Liver (tissue), 9 donors: Measurements from ENCODE around the gene MRPS9. TPM values are rescaled to one million over a fixed set of nuclear protein-coding genes. Genes with fewer than 3 reads are reported as not detected.

ENCODE experiments used
- DNase-seq: peaks from one replicate; pipeline ENCODE4 v3.0.0-alpha.2; 2017; ENCODE audit warnings: low spot score
- H3K27ac ChIP-seq, 2 donors: one replicate each; pipeline ENCODE4 v1.7.0; 2013; ENCODE audit warnings: inconsistent platforms in 2 of 2, low read length in 2 of 2, control low read depth in 1 of 2, low read depth in 1 of 2, mild to moderate bottlenecking in 1 of 2
- H3K27me3 ChIP-seq, 4 donors: one replicate each; pipeline versions ENCODE4 v1.6.1 to v1.7.0; 2013; ENCODE audit warnings: low read length in 3 of 4, inconsistent platforms in 1 of 4, mild to moderate bottlenecking in 1 of 4, moderate library complexity in 1 of 4; ENCODE audit not compliant: control insufficient read depth in 4 of 4, insufficient read depth in 4 of 4
- H3K36me3 ChIP-seq, 4 donors: one replicate each; pipeline versions ENCODE4 v1.6.1 to v1.7.0; 2013; ENCODE audit warnings: low read length in 3 of 4, mild to moderate bottlenecking in 3 of 4, low read depth in 1 of 4, moderate library complexity in 1 of 4; ENCODE audit not compliant: control insufficient read depth in 4 of 4, insufficient read depth in 3 of 4
- H3K4me1 ChIP-seq, 4 donors: one replicate each; pipeline versions ENCODE4 v1.6.1 to v1.7.0; 2013; ENCODE audit warnings: low read length in 3 of 4, mild to moderate bottlenecking in 3 of 4, moderate library complexity in 1 of 4; ENCODE audit not compliant: control insufficient read depth in 4 of 4, insufficient read depth in 4 of 4
- H3K4me3 ChIP-seq, 3 donors: one replicate each; pipeline versions ENCODE4 v1.6.1 to v1.7.0; 2013; ENCODE audit warnings: low read length in 3 of 3, control low read depth in 1 of 3, low read depth in 1 of 3, mild to moderate bottlenecking in 1 of 3
- H3K9ac ChIP-seq, 2 donors: one replicate each; pipeline ENCODE4 v1.7.0; 2013; ENCODE audit warnings: low read length in 2 of 2, mild to moderate bottlenecking in 2 of 2, moderate library complexity in 2 of 2, control low read depth in 1 of 2, low read depth in 1 of 2
- H3K9me3 ChIP-seq, 4 donors: one replicate each; pipeline versions ENCODE4 v1.6.1 to v1.7.0; 2013; ENCODE audit warnings: low read length in 3 of 4; ENCODE audit not compliant: control insufficient read depth in 4 of 4
- EGR1 ChIP-seq, 2 donors: IDR thresholded peaks; 2 replicates each; pipeline ENCODE4 v1.6.1; 2016 to 2018; ENCODE audit warnings: antibody characterized with exemption in 2 of 2, low read depth in 2 of 2
- FOXA1 ChIP-seq: IDR thresholded peaks from 2 replicates; pipeline ENCODE4 v1.6.1; 2016; ENCODE audit warnings: antibody characterized with exemption
- FOXA2 ChIP-seq: IDR thresholded peaks from 2 replicates; pipeline ENCODE4 v1.6.1; 2016; ENCODE audit warnings: antibody characterized with exemption
- HNF4A ChIP-seq, 2 donors: conservative IDR thresholded peaks; 2 replicates each; pipeline ENCODE4 v1.6.1; 2016; ENCODE audit warnings: antibody characterized with exemption in 2 of 2, mild to moderate bottlenecking in 2 of 2
- HNF4G ChIP-seq: IDR thresholded peaks from 2 replicates; pipeline ENCODE4 v1.6.1; 2016; ENCODE audit warnings: antibody characterized with exemption
- JUND ChIP-seq, 2 donors: IDR thresholded peaks; 2 replicates each; pipeline ENCODE4 v1.6.1; 2016; ENCODE audit warnings: antibody characterized with exemption in 2 of 2
- NR2F2 ChIP-seq: IDR thresholded peaks from 2 replicates; pipeline ENCODE4 v1.6.1; 2016; ENCODE audit warnings: antibody characterized with exemption
- RAD21 ChIP-seq, 2 donors: IDR thresholded peaks; 2 replicates each; pipeline ENCODE4 v1.6.1; 2016; ENCODE audit warnings: antibody characterized with exemption in 2 of 2, mild to moderate bottlenecking in 2 of 2
- RXRA ChIP-seq, 2 donors: IDR thresholded peaks; 2 replicates each; pipeline ENCODE4 v1.6.1; 2017 to 2018; ENCODE audit warnings: antibody characterized with exemption in 2 of 2, mild to moderate bottlenecking in 1 of 2
- SP1 ChIP-seq: IDR thresholded peaks from 2 replicates; pipeline ENCODE4 v1.6.1; 2018; ENCODE audit warnings: antibody characterized with exemption, mild to moderate bottlenecking
- TAF1 ChIP-seq: conservative IDR thresholded peaks from 2 replicates; pipeline ENCODE4 v1.6.1; 2016; ENCODE audit warnings: antibody characterized with exemption, mild to moderate bottlenecking
- YY1 ChIP-seq: IDR thresholded peaks from 2 replicates; pipeline ENCODE4 v1.6.1; 2016; ENCODE audit warnings: antibody characterized with exemption, mild to moderate bottlenecking
- WGBS: extraction: QIAGEN DNeasy Blood & Tissue Kit; methylation state at CpG from one replicate; pipeline ENCODE4 v1.1.7; 2013; 5-methylcytosine and 5-hydroxymethylcytosine counted together
- polyA plus RNA-seq, 2 donors: library from polyadenylated mRNA; stranded (reverse) in 1 of 2; unstranded in 1 of 2; fragments of 200-250 nt in 1 of 2; fragments of >200 nt in 1 of 2; fragmentation: Nextera tagmentation in 1 of 2; extraction: Ambion mirVana in 1 of 2; gene quantifications; one replicate each; pipeline versions ENCODE4 v1.2.1 to v1.2.3, GENCODE V29; 2013 to 2015
- total RNA-seq, 2 donors: library from RNA; depleted of rRNA; stranded (reverse); fragments of >200 nt; gene quantifications; one replicate each; pipeline ENCODE4 v1.2.3, GENCODE V29; 2014
- TF ChIP-seq, protein P1 (sequence below): fragments of 150-350 bp; IDR thresholded peaks from 2 replicates; pipeline ENCODE4 v1.5.1; 2017; ENCODE audit warnings: improper control_type of control experiment, low read depth, low read length; ENCODE audit not compliant: missing input control
- TF ChIP-seq, protein P2 (sequence below): IDR thresholded peaks from 2 replicates; pipeline ENCODE4 v1.6.1; 2016; ENCODE audit warnings: antibody characterized with exemption
- TF ChIP-seq, protein P3 (sequence below): IDR thresholded peaks from 2 replicates; pipeline ENCODE4 v1.6.1; 2016; ENCODE audit warnings: antibody characterized with exemption, mild to moderate bottlenecking
- TF ChIP-seq, protein P4 (sequence below): IDR thresholded peaks from 2 replicates; pipeline ENCODE4 v1.6.1; 2016; ENCODE audit warnings: antibody characterized with exemption
- TF ChIP-seq, protein P5 (sequence below): IDR thresholded peaks from 2 replicates; pipeline ENCODE4 v1.6.1; 2016; ENCODE audit warnings: antibody characterized with exemption
- donor health status: healthy.
- donor health status: healthy.
- donor health status: healthy.
- donor health status: healthy.
- donor health status: healthy.

The MRPS9 gene
- total and polyA plus RNA-seq, 4 donors, result 11.5 to 27.7 (median 17.9) TPM

GRCh38 chr2:105062158-105062557 lies 24.3 kb downstream of the MRPS9 start:
- 96% methylated on average over 5 of the region's 5 CpGs for WGBS

GRCh38 chr2:105068387-105068786 lies 30.5 kb downstream of the MRPS9 start:
- Histone ChIP-seq H3K36me3 (peaks cover 0 to 2% (median 0%) of the 10 kb centered on the region in 4 donors), H3K27ac (no peak overlapping the region), H3K4me1 (no peaks in the 10 kb centered on the region), H3K27me3 (no peaks in the 10 kb centered on the region), H3K4me3 (no peak overlapping the region), H3K9me3 (no peaks in the 10 kb centered on the region), H3K9ac (no peak overlapping the region)
- 88% methylated on average over 1 of the region's 1 CpG for WGBS
- TF ChIP-seq HNF4G (no peak), RAD21 (IDR thresholded peaks at IDR 0.05) (no peak), EGR1 (IDR thresholded peaks at IDR 0.05; ENCODE audit: low read depth in 2 of 2) (no peak), YY1 (no peak), JUND (IDR thresholded peaks at IDR 0.05) (no peak), FOXA2 (no peak), RXRA (IDR thresholded peaks at IDR 0.05) (no peak), SP1 (no peak)
- TF ChIP-seq, protein P1, sequence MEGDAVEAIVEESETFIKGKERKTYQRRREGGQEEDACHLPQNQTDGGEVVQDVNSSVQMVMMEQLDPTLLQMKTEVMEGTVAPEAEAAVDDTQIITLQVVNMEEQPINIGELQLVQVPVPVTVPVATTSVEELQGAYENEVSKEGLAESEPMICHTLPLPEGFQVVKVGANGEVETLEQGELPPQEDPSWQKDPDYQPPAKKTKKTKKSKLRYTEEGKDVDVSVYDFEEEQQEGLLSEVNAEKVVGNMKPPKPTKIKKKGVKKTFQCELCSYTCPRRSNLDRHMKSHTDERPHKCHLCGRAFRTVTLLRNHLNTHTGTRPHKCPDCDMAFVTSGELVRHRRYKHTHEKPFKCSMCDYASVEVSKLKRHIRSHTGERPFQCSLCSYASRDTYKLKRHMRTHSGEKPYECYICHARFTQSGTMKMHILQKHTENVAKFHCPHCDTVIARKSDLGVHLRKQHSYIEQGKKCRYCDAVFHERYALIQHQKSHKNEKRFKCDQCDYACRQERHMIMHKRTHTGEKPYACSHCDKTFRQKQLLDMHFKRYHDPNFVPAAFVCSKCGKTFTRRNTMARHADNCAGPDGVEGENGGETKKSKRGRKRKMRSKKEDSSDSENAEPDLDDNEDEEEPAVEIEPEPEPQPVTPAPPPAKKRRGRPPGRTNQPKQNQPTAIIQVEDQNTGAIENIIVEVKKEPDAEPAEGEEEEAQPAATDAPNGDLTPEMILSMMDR, result no peak
- TF ChIP-seq, protein P2, sequence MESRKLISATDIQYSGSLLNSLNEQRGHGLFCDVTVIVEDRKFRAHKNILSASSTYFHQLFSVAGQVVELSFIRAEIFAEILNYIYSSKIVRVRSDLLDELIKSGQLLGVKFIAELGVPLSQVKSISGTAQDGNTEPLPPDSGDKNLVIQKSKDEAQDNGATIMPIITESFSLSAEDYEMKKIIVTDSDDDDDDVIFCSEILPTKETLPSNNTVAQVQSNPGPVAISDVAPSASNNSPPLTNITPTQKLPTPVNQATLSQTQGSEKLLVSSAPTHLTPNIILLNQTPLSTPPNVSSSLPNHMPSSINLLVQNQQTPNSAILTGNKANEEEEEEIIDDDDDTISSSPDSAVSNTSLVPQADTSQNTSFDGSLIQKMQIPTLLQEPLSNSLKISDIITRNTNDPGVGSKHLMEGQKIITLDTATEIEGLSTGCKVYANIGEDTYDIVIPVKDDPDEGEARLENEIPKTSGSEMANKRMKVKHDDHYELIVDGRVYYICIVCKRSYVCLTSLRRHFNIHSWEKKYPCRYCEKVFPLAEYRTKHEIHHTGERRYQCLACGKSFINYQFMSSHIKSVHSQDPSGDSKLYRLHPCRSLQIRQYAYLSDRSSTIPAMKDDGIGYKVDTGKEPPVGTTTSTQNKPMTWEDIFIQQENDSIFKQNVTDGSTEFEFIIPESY, result no peak
- DNase-seq, result no peak

More at GRCh38 chr2:105062158-105062557, 24.3 kb downstream of the MRPS9 start:
- Histone ChIP-seq H3K4me3 (no peak overlapping the region), H3K27me3 (no peaks in the 10 kb centered on the region), H3K4me1 (no peaks in the 10 kb centered on the region), H3K9me3 (no peaks in the 10 kb centered on the region), H3K9ac (no peak overlapping the region), H3K27ac (no peak overlapping the region), H3K36me3 (peaks cover 0 to 2% (median under 1%) of the 10 kb centered on the region in 4 donors)
- TF ChIP-seq, protein P3, sequence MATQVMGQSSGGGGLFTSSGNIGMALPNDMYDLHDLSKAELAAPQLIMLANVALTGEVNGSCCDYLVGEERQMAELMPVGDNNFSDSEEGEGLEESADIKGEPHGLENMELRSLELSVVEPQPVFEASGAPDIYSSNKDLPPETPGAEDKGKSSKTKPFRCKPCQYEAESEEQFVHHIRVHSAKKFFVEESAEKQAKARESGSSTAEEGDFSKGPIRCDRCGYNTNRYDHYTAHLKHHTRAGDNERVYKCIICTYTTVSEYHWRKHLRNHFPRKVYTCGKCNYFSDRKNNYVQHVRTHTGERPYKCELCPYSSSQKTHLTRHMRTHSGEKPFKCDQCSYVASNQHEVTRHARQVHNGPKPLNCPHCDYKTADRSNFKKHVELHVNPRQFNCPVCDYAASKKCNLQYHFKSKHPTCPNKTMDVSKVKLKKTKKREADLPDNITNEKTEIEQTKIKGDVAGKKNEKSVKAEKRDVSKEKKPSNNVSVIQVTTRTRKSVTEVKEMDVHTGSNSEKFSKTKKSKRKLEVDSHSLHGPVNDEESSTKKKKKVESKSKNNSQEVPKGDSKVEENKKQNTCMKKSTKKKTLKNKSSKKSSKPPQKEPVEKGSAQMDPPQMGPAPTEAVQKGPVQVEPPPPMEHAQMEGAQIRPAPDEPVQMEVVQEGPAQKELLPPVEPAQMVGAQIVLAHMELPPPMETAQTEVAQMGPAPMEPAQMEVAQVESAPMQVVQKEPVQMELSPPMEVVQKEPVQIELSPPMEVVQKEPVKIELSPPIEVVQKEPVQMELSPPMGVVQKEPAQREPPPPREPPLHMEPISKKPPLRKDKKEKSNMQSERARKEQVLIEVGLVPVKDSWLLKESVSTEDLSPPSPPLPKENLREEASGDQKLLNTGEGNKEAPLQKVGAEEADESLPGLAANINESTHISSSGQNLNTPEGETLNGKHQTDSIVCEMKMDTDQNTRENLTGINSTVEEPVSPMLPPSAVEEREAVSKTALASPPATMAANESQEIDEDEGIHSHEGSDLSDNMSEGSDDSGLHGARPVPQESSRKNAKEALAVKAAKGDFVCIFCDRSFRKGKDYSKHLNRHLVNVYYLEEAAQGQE, result no peak
- TF ChIP-seq SP1 (no peak), NR2F2 (no peak), TAF1 (no peak), FOXA1 (no peak), HNF4G (no peak), EGR1 (IDR thresholded peaks at IDR 0.05; ENCODE audit: low read depth in 2 of 2) (no peak), RXRA (IDR thresholded peaks at IDR 0.05) (no peak), YY1 (no peak), RAD21 (IDR thresholded peaks at IDR 0.05) (no peak), HNF4A (conservative IDR thresholded peaks at IDR 0.05) (no peak), FOXA2 (no peak)
- TF ChIP-seq, protein P4, sequence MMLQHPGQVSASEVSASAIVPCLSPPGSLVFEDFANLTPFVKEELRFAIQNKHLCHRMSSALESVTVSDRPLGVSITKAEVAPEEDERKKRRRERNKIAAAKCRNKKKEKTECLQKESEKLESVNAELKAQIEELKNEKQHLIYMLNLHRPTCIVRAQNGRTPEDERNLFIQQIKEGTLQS, result no peak
- TF ChIP-seq, protein P2, result no peak
- TF ChIP-seq, protein P5, sequence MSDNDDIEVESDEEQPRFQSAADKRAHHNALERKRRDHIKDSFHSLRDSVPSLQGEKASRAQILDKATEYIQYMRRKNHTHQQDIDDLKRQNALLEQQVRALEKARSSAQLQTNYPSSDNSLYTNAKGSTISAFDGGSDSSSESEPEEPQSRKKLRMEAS, result no peak
- no peak for DNase-seq
